Fibroblast of skin of back (primary cell): ENCODE measurements around the gene RHBDF1.

Source experiments
- DNase-seq: peaks from one replicate; pipeline ENCODE4 v3.0.0-alpha.2; 2013

The RHBDF1 gene

DNA sequence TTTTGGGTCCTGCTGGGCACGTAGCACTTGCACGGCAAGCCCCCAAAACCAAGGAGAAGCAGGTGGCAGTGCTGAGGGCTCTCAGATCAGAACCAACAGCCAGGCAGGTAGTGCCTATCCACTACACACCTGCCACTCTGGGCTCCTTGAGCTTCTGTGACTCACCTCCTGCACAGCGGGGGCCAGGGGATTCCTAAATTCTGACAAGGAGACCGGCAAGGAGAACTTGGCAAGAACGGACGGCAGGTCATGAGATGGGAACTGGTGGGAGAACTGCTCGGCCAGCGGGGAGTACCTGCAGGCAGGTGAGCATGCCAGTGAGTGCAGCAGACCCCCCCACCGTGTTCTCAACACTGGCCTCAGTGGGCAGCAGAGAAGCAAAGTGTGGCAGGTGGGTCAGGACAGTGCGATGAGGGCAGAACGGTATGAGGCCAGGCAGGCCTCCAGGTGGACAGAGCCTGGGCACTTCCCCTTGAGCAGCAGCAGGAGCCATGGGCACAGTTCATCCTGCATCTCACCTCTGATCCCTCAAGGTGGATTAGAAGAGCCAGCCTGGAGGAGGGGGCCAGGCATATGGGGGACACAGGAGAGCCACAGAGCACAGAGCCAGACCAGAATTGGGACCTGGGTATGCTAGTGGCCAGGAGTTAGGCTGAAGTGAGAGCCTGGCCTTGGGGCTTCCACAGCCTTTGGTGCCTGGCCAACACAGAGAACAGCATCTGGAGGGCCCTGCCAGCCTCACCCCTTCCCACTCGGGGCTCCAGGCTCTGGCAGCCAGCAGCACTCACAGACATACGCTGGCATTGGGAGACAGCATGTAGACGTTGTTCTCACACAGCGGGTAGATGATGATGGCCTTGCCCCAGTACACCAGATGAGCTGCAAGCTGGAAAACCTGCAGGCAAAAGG is 20.3 kb upstream of the RHBDF1 start:
- no peak for DNase-seq

- no peak for DNase-seq
These were observed 19.1 kb upstream of the RHBDF1 start for GRCh38 chr16:91484-91883.

GRCh38 chr16:89391-90302 is 17.2 kb upstream of the RHBDF1 start:
- DNase-seq, result no peak

GRCh38 chr16:88613-89012 is 16.2 kb upstream of the RHBDF1 start:
- no peak for DNase-seq

DNA sequence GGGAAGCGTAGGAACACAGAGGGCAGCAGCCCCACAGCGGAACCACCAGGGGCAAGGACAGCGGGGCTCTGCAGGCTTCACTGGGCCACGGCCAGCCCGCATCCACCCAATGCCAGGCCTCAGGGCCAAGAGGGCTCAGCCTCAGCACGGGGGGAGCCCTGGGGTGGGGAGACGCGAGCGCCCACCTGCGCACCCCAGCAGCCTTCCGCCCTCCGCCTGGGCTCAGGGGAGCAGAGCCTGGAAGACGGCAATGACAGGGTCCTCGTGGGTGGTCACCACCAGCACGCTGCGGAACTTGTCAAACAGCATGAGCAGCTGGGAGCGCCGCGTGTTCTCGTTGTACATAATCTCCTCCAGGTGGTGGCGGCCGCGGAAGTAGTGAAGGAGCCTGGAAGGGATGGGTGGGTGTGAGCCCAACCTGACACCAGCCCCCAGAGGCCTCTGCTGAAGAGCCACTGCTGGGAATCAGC is 14.1 kb upstream of the RHBDF1 start:
- DNase-seq, result no peak

DNA sequence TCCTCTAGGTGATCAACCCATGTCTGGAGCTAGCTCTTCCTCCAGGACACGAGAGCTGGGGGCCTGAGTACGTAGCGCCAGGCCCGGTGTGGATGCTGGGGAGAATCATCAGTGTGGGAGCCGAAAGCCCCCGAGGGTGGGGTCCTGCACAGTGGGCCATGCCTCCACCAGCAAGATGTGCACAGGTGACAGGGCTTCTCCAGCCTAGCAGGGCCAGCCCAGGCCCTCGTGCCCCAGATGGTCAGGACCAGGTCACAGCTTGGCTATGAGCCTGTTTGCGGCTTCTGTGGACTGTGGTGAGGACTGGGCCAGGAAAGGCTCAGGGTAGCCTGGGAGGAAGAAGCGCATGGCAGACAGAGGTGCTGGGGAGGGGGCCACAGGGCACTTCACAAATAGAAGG is 13.4 kb upstream of the RHBDF1 start:
- no peak for DNase-seq

- no peak for DNase-seq
These were observed 13.0 kb upstream of the RHBDF1 start for GRCh38 chr16:85407-85782.

- peak; percentile 94 for DNase-seq
These were observed 12.4 kb upstream of the RHBDF1 start for GRCh38 chr16:84718-85406.

- DNase-seq, result no peak
These were observed 11.6 kb upstream of the RHBDF1 start for GRCh38 chr16:83781-84615.

GRCh38 chr16:83060-83603 is 10.7 kb upstream of the RHBDF1 start:
- DNase-seq, result no peak

DNA sequence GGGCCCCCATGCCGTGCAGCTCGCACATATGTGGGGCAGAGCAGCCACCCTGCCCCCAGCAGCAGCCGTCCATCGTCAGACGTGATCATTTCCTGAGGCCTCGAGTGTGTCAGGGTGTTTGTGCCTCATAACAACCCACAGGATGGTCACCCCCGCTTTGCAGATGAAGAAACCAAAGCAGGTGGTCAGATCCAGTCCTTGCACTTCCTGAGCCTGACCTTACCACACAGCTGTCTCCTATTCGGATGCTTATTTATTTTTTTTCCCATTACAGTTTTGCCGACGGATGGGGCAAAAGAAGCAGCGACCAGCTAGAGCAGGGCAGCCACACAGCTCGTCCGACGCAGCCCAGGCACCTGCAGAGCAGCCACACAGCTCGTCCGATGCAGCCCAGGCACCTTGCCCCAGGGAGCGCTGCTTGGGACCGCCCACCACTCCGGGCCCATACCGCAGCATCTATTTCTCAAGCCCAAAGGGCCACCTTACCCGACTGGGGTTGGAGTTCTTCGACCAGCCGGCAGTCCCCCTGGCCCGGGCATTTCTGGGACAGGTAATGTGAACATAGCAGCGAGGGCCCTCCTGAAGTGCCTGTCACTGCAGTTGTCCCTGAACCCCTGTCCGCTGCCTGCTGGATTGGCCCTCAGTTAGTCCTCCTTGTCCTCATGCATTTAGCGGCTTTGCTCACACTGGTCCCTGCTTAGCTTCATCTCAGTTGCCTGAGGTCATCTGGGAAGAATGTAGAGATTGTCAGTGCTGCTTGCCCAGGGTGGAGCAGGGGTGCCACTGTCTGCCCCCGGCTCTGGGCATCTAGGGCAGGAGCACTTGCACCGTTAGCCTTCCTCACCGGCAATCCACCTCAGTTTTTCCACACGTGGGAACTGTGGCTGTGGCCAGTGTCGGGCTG is 7.0 kb upstream of the RHBDF1 start:
- no peak for DNase-seq

GRCh38 chr16:78444-79150 is 6.2 kb upstream of the RHBDF1 start:
- peak; percentile 33 for DNase-seq

- DNase-seq, result peak; percentile 83
These were observed 5.5 kb upstream of the RHBDF1 start, which contains the start of gene MPG for GRCh38 chr16:77807-78443. MPG (plus strand) TSS chr16:78225; CDS start chr16:78310, 85 bp downstream.

DNA sequence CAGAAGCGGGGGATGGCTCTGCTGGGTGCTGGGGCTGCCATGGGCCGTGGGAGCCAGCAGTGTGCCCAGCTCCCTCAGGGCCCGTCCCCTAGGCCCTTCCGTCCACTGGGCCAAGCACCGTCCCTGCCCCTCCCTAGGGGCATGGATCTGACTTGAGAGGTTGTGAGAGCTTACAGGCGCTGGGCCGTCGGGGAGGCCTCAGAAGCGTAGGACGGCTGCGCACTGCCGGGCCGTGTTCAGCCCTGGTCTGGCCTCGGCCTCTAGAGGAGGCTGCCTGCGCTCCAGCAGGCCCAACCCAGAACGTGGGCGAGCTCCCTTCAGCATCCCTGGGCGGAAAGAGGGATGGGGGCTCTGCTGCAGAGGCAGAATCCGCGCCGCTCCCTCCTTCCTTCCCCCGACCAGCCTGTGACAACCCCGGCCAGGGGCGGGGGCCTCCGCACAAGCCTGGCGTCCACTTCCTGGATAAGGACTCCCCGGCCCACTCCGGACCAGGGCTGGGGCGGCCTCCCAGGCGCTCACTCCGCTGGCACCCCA is 4.9 kb upstream of the RHBDF1 start:
- DNase-seq, result peak; percentile 65

DNA sequence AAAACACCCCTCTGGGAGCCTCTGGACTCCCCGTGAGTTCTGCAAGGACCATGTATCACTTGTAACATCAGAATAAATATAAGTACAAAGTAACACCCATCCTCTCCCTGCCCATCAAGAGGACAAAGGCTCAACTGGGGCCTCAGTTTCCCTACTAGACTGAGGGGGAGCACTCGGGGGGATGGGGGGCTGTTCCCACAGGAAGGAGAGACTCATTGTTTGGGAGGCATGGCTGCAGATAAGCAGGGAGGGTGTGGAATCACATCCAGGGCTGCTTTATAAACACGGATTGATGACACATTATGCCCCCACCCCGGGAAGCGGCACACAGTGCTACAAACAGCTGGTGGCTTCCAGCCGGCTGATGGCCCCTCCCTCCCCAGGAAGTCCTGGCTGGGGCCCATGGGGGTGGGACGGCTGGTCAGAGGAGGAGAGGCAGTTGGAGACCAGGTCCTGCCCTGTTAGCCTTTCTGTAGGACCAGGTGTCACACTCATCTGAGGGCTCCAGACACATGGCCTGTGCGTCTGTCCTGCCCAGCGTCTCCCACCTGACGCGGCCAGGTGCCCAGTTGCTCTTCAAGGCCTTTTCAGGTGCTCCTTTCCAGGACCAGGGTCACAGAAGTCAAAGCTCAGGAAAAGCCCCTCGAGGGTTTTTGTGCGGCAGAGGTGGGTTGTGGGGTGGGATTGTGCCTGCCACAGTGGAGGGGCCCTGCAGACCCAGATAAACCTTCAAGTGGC is 4.3 kb upstream of the RHBDF1 start:
- peak; percentile 93 for DNase-seq

GRCh38 chr16:75580-76501 is 3.4 kb upstream of the RHBDF1 start:
- peak; percentile 75 for DNase-seq

- DNase-seq, result no peak
These were observed 2.4 kb upstream of the RHBDF1 start for GRCh38 chr16:74747-75334.
